Measurements from ENCODE around the gene C5orf52. TPM values are rescaled to one million over a fixed set of nuclear protein-coding genes. Genes with fewer than 3 reads are reported as not detected.
"Not testable (repeated sequence)": the region's sequence is repeated elsewhere in the genome, so short reads cannot be mapped to it uniquely, and the experiment has no call there.

Gene C5orf52
- total RNA-seq, 1 donor from 2014 or later = not detected

- no peak overlapping the region for H3K27ac Mint-ChIP-seq
- no peak for DNase-seq (ENCODE audit: low spot score in 2 of 2, unreplicated experiment in 2 of 2)
- no peaks in the 10 kb centered on the region for H3K27me3 Mint-ChIP-seq (ENCODE audit: low read depth)
- H3K9me3 Mint-ChIP-seq = peaks cover 12% of the 10 kb centered on the region
- peaks cover 4% of the 10 kb centered on the region for H3K4me1 Mint-ChIP-seq
- no peaks in the 10 kb centered on the region for H3K36me3 Mint-ChIP-seq
- no peak overlapping the region for H3K4me3 Mint-ChIP-seq
- no peak for TF ChIP-seq CTCF (IDR thresholded peaks at IDR 0.05; ENCODE audit: unreplicated experiment)
Measured at GRCh38 chr5:157721159-157721558, 49.8 kb downstream of the C5orf52 start.

GRCh38 chr5:157722895-157723294 lies 51.6 kb downstream of the C5orf52 start:
- not testable (repeated sequence) for H3K27ac Mint-ChIP-seq; DNase-seq (ENCODE audit: low spot score in 2 of 2, unreplicated experiment in 2 of 2); H3K4me1 Mint-ChIP-seq; H3K4me3 Mint-ChIP-seq; H3K27me3 Mint-ChIP-seq (ENCODE audit: low read depth); H3K36me3 Mint-ChIP-seq
- peaks cover 12% of the 10 kb centered on the region for H3K9me3 Mint-ChIP-seq

GRCh38 chr5:157726607-157727006 lies 55.3 kb downstream of the C5orf52 start:
- not testable (repeated sequence) for H3K4me1 Mint-ChIP-seq; H3K36me3 Mint-ChIP-seq; H3K27me3 Mint-ChIP-seq (ENCODE audit: low read depth); DNase-seq (ENCODE audit: low spot score in 2 of 2, unreplicated experiment in 2 of 2); H3K4me3 Mint-ChIP-seq; H3K27ac Mint-ChIP-seq
- peaks cover 15% of the 10 kb centered on the region for H3K9me3 Mint-ChIP-seq

GRCh38 chr5:157727858-157728257 lies 56.5 kb downstream of the C5orf52 start:
- not testable (repeated sequence) for H3K4me3 Mint-ChIP-seq

More at GRCh38 chr5:157727858-157728257, 56.5 kb downstream of the C5orf52 start:
- H3K9me3 Mint-ChIP-seq = peaks cover 15% of the 10 kb centered on the region
- not testable (repeated sequence) for DNase-seq (ENCODE audit: low spot score in 2 of 2, unreplicated experiment in 2 of 2); H3K27ac Mint-ChIP-seq; H3K27me3 Mint-ChIP-seq (ENCODE audit: low read depth); H3K4me1 Mint-ChIP-seq; H3K36me3 Mint-ChIP-seq

Other genes starting within 250 kb of the C5orf52 start
- 0.18 to 0.49 TPM (median 0.40 TPM) in 3 replicates for gene NIPAL4, start 211.3 kb upstream of the C5orf52 start, total RNA-seq
- gene ADAM19, start 95.8 kb upstream of the C5orf52 start, total RNA-seq = 17.1 to 19.7 TPM (median 19.7 TPM) in 3 replicates
- gene SOX30, start 19.1 kb upstream of the C5orf52 start, total RNA-seq = not detected in 3 replicates
- 17.8 to 19.2 TPM (median 18.0 TPM) in 3 replicates for gene THG1L, start 59.9 kb downstream of the C5orf52 start, total RNA-seq
- gene LSM11, start 72.2 kb downstream of the C5orf52 start, total RNA-seq = 5.2 to 6.0 TPM (median 5.6 TPM) in 3 replicates
- gene CLINT1, start 187.6 kb downstream of the C5orf52 start, total RNA-seq = 74.8 to 85.2 TPM (median 77.7 TPM) in 3 replicates